H9 (cell line): ENCODE results near the gene SULF2. TPM values are rescaled to one million over a fixed set of nuclear protein-coding genes. Genes with fewer than 3 reads are reported as not detected.

ENCODE experiments used
- DNase-seq: peaks from one replicate; pipeline ENCODE4 v3.0.0-alpha.2; 2017
- H2AFZ ChIP-seq: one replicate; pipeline ENCODE4 v1.6.1; 2013; ENCODE audit warnings: mild to moderate bottlenecking, low read length, control low read depth, moderate library complexity
- H2AK5ac ChIP-seq: 2 replicates; pipeline ENCODE4 v1.6.1; 2013; ENCODE audit warnings: low read length, control low read depth, mixed read lengths; ENCODE audit not compliant: insufficient read length
- H2BK120ac ChIP-seq: one replicate; pipeline ENCODE4 v1.6.1; 2013; ENCODE audit warnings: low read depth, mild to moderate bottlenecking, low read length, control low read depth, inconsistent platforms; ENCODE audit not compliant: poor library complexity, severe bottlenecking
- H2BK12ac ChIP-seq: 2 replicates; pipeline ENCODE4 v1.6.1; 2013; ENCODE audit warnings: low read length, control low read depth, mixed read lengths, low read depth; ENCODE audit not compliant: insufficient read length
- H2BK15ac ChIP-seq: 2 replicates; pipeline ENCODE4 v1.6.1; 2013; ENCODE audit warnings: low read depth, low read length, control low read depth
- H2BK20ac ChIP-seq: one replicate; pipeline ENCODE4 v1.6.1; 2013; ENCODE audit warnings: low read depth, mild to moderate bottlenecking, low read length, control low read depth, inconsistent platforms; ENCODE audit not compliant: poor library complexity, severe bottlenecking
- H2BK5ac ChIP-seq: 2 replicates; pipeline ENCODE4 v1.6.1; 2013; ENCODE audit warnings: low read length, control low read depth, mixed read lengths; ENCODE audit not compliant: insufficient read length
- H3K14ac ChIP-seq: 2 replicates; pipeline ENCODE4 v1.6.1; 2013; ENCODE audit warnings: low read length, control low read depth; ENCODE audit not compliant: insufficient read depth
- H3K18ac ChIP-seq: 2 replicates; pipeline ENCODE4 v1.6.1; 2013; ENCODE audit warnings: low read depth, mild to moderate bottlenecking, mixed read lengths, low read length, control low read depth; ENCODE audit not compliant: insufficient read length
- H3K23ac ChIP-seq: 2 replicates; pipeline ENCODE4 v1.6.1; 2013; ENCODE audit warnings: low read length, control low read depth, mixed read lengths, low read depth; ENCODE audit not compliant: insufficient read length
- H3K23me2 ChIP-seq: 2 replicates; pipeline ENCODE4 v1.6.1; 2013; ENCODE audit warnings: low read depth, mild to moderate bottlenecking, mixed read lengths, low read length, control low read depth; ENCODE audit not compliant: insufficient read length, poor library complexity, severe bottlenecking
- H3K27ac ChIP-seq: 2 replicates; pipeline ENCODE4 v1.5.1; 2013; ENCODE audit warnings: low read length, control low read depth, mixed read lengths, low read depth; ENCODE audit not compliant: insufficient read length
- H3K27me3 ChIP-seq: 2 replicates; pipeline ENCODE4 v1.6.1; 2013; ENCODE audit warnings: low read length, control low read depth, inconsistent platforms; ENCODE audit not compliant: insufficient read depth
- H3K4ac ChIP-seq: 2 replicates; pipeline ENCODE4 v1.6.1; 2013; ENCODE audit warnings: low read depth, mild to moderate bottlenecking, control low read depth, inconsistent platforms, low read length, moderate library complexity
- H3K4me1 ChIP-seq: 2 replicates; pipeline ENCODE4 v1.6.1; 2013; ENCODE audit warnings: low read length, control low read depth, inconsistent platforms; ENCODE audit not compliant: insufficient read depth
- H3K4me2 ChIP-seq: 2 replicates; pipeline ENCODE4 v1.6.1; 2013; ENCODE audit warnings: low read length, control low read depth, mixed read lengths; ENCODE audit not compliant: insufficient read length, insufficient read depth
- H3K56ac ChIP-seq: 2 replicates; pipeline ENCODE4 v1.6.1; 2013; ENCODE audit warnings: low read depth, mild to moderate bottlenecking, mixed read lengths, low read length, control low read depth; ENCODE audit not compliant: insufficient read length
- H3K79me1 ChIP-seq: 2 replicates; pipeline ENCODE4 v1.6.1; 2013; ENCODE audit warnings: low read depth, mild to moderate bottlenecking, moderate library complexity, low read length, control low read depth, inconsistent platforms; ENCODE audit not compliant: insufficient read depth, poor library complexity, severe bottlenecking
- H3K79me2 ChIP-seq: 2 replicates; pipeline ENCODE4 v1.6.1; 2013; ENCODE audit warnings: low read length, control low read depth, inconsistent platforms; ENCODE audit not compliant: insufficient read depth
- H3K9ac ChIP-seq: 2 replicates; pipeline ENCODE4 v1.6.1; 2013; ENCODE audit warnings: low read length, control low read depth, mixed read lengths; ENCODE audit not compliant: insufficient read length; ENCODE audit errors: extremely low read depth
- H3K9me3 ChIP-seq: one replicate; pipeline ENCODE4 v1.6.1; 2013; ENCODE audit warnings: low read depth, low read length, inconsistent platforms; ENCODE audit not compliant: control insufficient read depth
- H3T11ph ChIP-seq: one replicate; pipeline ENCODE4 v1.6.1; 2013; ENCODE audit warnings: mild to moderate bottlenecking, low read length, control low read depth, inconsistent platforms
- H4K20me1 ChIP-seq: one replicate; pipeline ENCODE4 v1.6.1; 2013; ENCODE audit not compliant: control insufficient read depth, insufficient read length, insufficient read depth
- H4K5ac ChIP-seq: 2 replicates; pipeline ENCODE4 v1.6.1; 2013; ENCODE audit warnings: low read depth, mild to moderate bottlenecking, mixed read lengths, low read length, control low read depth; ENCODE audit not compliant: insufficient read length
- H4K8ac ChIP-seq: replicated peaks from 2 replicates; pipeline ENCODE4 v1.6.1; 2013; ENCODE audit warnings: low read length, control low read depth, mixed read lengths, low read depth; ENCODE audit not compliant: insufficient read length
- H4K91ac ChIP-seq: 2 replicates; pipeline ENCODE4 v1.6.1; 2013; ENCODE audit warnings: low read depth, mild to moderate bottlenecking, moderate library complexity, mixed read lengths, low read length, control low read depth; ENCODE audit not compliant: insufficient read length
- H3K27ac Mint-ChIP-seq, 3 experiments: 2 replicates in 2 of 3; 3 replicates in 1 of 3; pipeline ENCODE4 v1.8.0; 2020 to 2021; ENCODE audit warnings: mixed read lengths in 3 of 3, mild to moderate bottlenecking in 1 of 3, moderate library complexity in 1 of 3
- H3K27me3 Mint-ChIP-seq: 2 replicates; pipeline ENCODE4 v1.8.0; 2021; ENCODE audit warnings: low read depth, mild to moderate bottlenecking, moderate library complexity, mixed read lengths
- H3K36me3 Mint-ChIP-seq, 3 experiments: 2 replicates in 2 of 3; 3 replicates in 1 of 3; pipeline ENCODE4 v1.8.0; 2020 to 2021; ENCODE audit warnings: low read depth in 3 of 3, mixed read lengths in 3 of 3; ENCODE audit not compliant: insufficient read depth in 1 of 3
- H3K4me1 Mint-ChIP-seq, 2 experiments: 2 replicates each; pipeline ENCODE4 v1.8.0; 2020; ENCODE audit warnings: mixed read lengths in 2 of 2
- H3K4me3 Mint-ChIP-seq, 2 experiments: 2 replicates in 1 of 2; 3 replicates in 1 of 2; pipeline ENCODE4 v1.8.0; 2020 to 2021; ENCODE audit warnings: mild to moderate bottlenecking in 2 of 2, mixed read lengths in 2 of 2, moderate library complexity in 1 of 2
- H3K9me3 Mint-ChIP-seq, 2 experiments: 2 replicates in 1 of 2; 3 replicates in 1 of 2; pipeline ENCODE4 v1.8.0; 2020; ENCODE audit warnings: mild to moderate bottlenecking in 2 of 2, mixed read lengths in 2 of 2, moderate library complexity in 1 of 2
- WGBS: extraction: QIAGEN DNeasy Blood & Tissue Kit; methylation state at CpG from one replicate; pipeline ENCODE4 v1.1.7; 2013; ENCODE audit warnings: missing lambda C conversion rate, low lambda C conversion rate, mixed read lengths; ENCODE audit not compliant: insufficient read length; ENCODE audit errors: extremely low coverage; 5-methylcytosine and 5-hydroxymethylcytosine counted together
- total RNA-seq: library from RNA; stranded (reverse); gene quantifications from 2 replicates; pipeline ENCODE4 v1.2.1, GENCODE V29; 2021
- TF ChIP-seq, protein P1 (sequence below): fragments of 200-600 bp; sonication (generic); conservative IDR thresholded peaks from 3 replicates; pipeline ENCODE4 v1.8.0; 2021; ENCODE audit warnings: antibody characterized with exemption, mild to moderate bottlenecking

The SULF2 gene
- total RNA-seq, 1 experiment from 2014 or later: 31.2 TPM

GRCh38 chr20:47815866-47816265 is 30.6 kb upstream of the SULF2 start:
- no peak overlapping the region for H3K18ac ChIP-seq
- H2AK5ac ChIP-seq: no peak overlapping the region
- H3K23me2 ChIP-seq: no peaks in the 10 kb centered on the region
- no peaks in the 10 kb centered on the region for H3K79me1 ChIP-seq
- no peak overlapping the region for H3T11ph ChIP-seq
- H4K20me1 ChIP-seq: no peaks in the 10 kb centered on the region
- no peak overlapping the region for H2BK12ac ChIP-seq
- Mint-ChIP-seq H3K4me1 (peaks cover 5 to 9% of the 10 kb centered on the region in 2 experiments), H3K27me3 (peaks cover 22% of the 10 kb centered on the region), H3K9me3 (peaks cover 0 to 4% of the 10 kb centered on the region in 2 experiments; a peak in 3 of 5 replicates), H3K36me3 (peaks cover 0 to 1% (median 0%) of the 10 kb centered on the region in 3 experiments; a peak in 2 of 7 replicates), H3K4me3 (no peak overlapping the region), H3K27ac (no peak overlapping the region)
- H3K9me3 ChIP-seq: no peaks in the 10 kb centered on the region
- no peaks in the 10 kb centered on the region for H3K79me2 ChIP-seq
- no peak overlapping the region for H3K14ac ChIP-seq
- H4K91ac ChIP-seq: no peak overlapping the region
- no peak overlapping the region for H3K56ac ChIP-seq
- no CpG with 5 or more reads among the region's 5 CpGs for WGBS
- H4K5ac ChIP-seq: no peak overlapping the region
- no peak overlapping the region for H3K4ac ChIP-seq
- TF ChIP-seq, protein P1, sequence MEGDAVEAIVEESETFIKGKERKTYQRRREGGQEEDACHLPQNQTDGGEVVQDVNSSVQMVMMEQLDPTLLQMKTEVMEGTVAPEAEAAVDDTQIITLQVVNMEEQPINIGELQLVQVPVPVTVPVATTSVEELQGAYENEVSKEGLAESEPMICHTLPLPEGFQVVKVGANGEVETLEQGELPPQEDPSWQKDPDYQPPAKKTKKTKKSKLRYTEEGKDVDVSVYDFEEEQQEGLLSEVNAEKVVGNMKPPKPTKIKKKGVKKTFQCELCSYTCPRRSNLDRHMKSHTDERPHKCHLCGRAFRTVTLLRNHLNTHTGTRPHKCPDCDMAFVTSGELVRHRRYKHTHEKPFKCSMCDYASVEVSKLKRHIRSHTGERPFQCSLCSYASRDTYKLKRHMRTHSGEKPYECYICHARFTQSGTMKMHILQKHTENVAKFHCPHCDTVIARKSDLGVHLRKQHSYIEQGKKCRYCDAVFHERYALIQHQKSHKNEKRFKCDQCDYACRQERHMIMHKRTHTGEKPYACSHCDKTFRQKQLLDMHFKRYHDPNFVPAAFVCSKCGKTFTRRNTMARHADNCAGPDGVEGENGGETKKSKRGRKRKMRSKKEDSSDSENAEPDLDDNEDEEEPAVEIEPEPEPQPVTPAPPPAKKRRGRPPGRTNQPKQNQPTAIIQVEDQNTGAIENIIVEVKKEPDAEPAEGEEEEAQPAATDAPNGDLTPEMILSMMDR: no peak
- no peak overlapping the region for H2BK5ac ChIP-seq
- H3K4me2 ChIP-seq: no peak overlapping the region
- no peak overlapping the region for H2AFZ ChIP-seq
- no peaks in the 10 kb centered on the region for H3K27me3 ChIP-seq
- H3K9ac ChIP-seq: no peak overlapping the region
- H3K27ac ChIP-seq: no peak overlapping the region
- H2BK20ac ChIP-seq: no peak overlapping the region
- H3K23ac ChIP-seq: no peak overlapping the region
- no peak overlapping the region for H2BK15ac ChIP-seq
- no peak overlapping the region for H2BK120ac ChIP-seq
- no peaks in the 10 kb centered on the region for H3K4me1 ChIP-seq
- no peak for DNase-seq
- H4K8ac ChIP-seq: no peak overlapping the region
